ENCODE results near the gene MVD. TPM values are rescaled to one million over a fixed set of nuclear protein-coding genes. Genes with fewer than 3 reads are reported as not detected.

MVD gene
- total and polyA plus RNA-seq, 2 of the 13 experiments (the other 11 are each of a cell fraction or from before 2014, with no cell fraction given): 28.1 to 187 TPM

GRCh38 chr16:88649924-88650748, 12.8 kb downstream of the MVD start (continued):
- TF ChIP-seq BCL3 (CRISPR knock-in tag; IDR thresholded peaks at IDR 0.05): 0 out of 2 replicates have a peak, but pooled peaks have one; percentile 2
- peak; percentile 21; the same call in 1 of the 2 replicates for TF ChIP-seq SKIL (CRISPR knock-in tag; IDR thresholded peaks at IDR 0.05; ENCODE audit: borderline replicate concordance)
- no peak for TF ChIP-seq E2F2 (CRISPR knock-in tag; IDR thresholded peaks at IDR 0.05; ENCODE audit: borderline replicate concordance)
- TF ChIP-seq ZNF607 (CRISPR knock-in tag; IDR thresholded peaks at IDR 0.05; ENCODE audit: borderline replicate concordance): 0 out of 2 replicates have a peak, but pooled peaks have one; percentile 66
- no peak for TF ChIP-seq ELF4 (CRISPR knock-in tag; IDR thresholded peaks at IDR 0.05; ENCODE audit: borderline replicate concordance)
- TF ChIP-seq TMF1 (CRISPR knock-in tag; IDR thresholded peaks at IDR 0.05; ENCODE audit: low read depth): no peak
- TF ChIP-seq ZNF567 (CRISPR knock-in tag; IDR thresholded peaks at IDR 0.05; ENCODE audit: borderline replicate concordance): no peak; the same call in 1 of the 2 replicates
- peak; percentile 63; the same call in 1 of the 2 replicates for TF ChIP-seq JUNB (CRISPR knock-in tag; IDR thresholded peaks at IDR 0.05; ENCODE audit: borderline replicate concordance)
- TF ChIP-seq ZNF713 (CRISPR knock-in tag; IDR thresholded peaks at IDR 0.05): no peak
- TF ChIP-seq ZNF431 (CRISPR knock-in tag; IDR thresholded peaks at IDR 0.05; ENCODE audit: borderline replicate concordance, low read depth): no peak
- TF ChIP-seq ZNF724P (CRISPR knock-in tag; IDR thresholded peaks at IDR 0.05; ENCODE audit: borderline replicate concordance): peak; percentile 5; the same call in 1 of the 2 replicates
- peak; percentile 13; the same call in 1 of the 2 replicates for TF ChIP-seq ZMYM4 (CRISPR knock-in tag; IDR thresholded peaks at IDR 0.05)
- TF ChIP-seq ZNF263 (CRISPR knock-in tag; IDR thresholded peaks at IDR 0.05): peak; percentile 90
- 0 out of 2 replicates have a peak, but pooled peaks have one; percentile 0 for TF ChIP-seq ZNF292 (CRISPR knock-in tag; IDR thresholded peaks at IDR 0.05; ENCODE audit: borderline replicate concordance, low read depth)
- TF ChIP-seq TCF12 (IDR thresholded peaks at IDR 0.05): no peak
- no peak for TF ChIP-seq TCF12 (CRISPR knock-in tag; IDR thresholded peaks at IDR 0.05)
- TF ChIP-seq ZSCAN22 (CRISPR knock-in tag; IDR thresholded peaks at IDR 0.05): peak; percentile 96
- TF ChIP-seq ZNF703 (CRISPR knock-in tag; IDR thresholded peaks at IDR 0.05; ENCODE audit: borderline replicate concordance): peak; percentile 14; the same call in 1 of the 2 replicates
- TF ChIP-seq RARA (CRISPR knock-in tag; IDR thresholded peaks at IDR 0.05): no peak
- TF ChIP-seq HDAC2 (CRISPR knock-in tag; IDR thresholded peaks at IDR 0.05): 0 out of 2 replicates have a peak, but pooled peaks have one; percentile 26
- no peak for TF ChIP-seq GMEB1 (CRISPR knock-in tag; IDR thresholded peaks at IDR 0.05; ENCODE audit: borderline replicate concordance)
- TF ChIP-seq KDM4B (CRISPR knock-in tag; IDR thresholded peaks at IDR 0.05): no peak; the same call in 1 of the 2 replicates
- 0 out of 2 replicates have a peak, but pooled peaks have one; percentile 5 for TF ChIP-seq KMT2A (CRISPR knock-in tag; IDR thresholded peaks at IDR 0.05)

Data from HepG2 (cell line).